ENCODE data around the gene CNRIP1. TPM values are rescaled to one million over a fixed set of nuclear protein-coding genes. Genes with fewer than 3 reads are reported as not detected.
A peak's percentile ranks its signal among the peaks of the same experiment; 100 is the strongest.

Gene CNRIP1
- total RNA-seq, 1 experiment from 2014 or later: 1.4 TPM

DNA sequence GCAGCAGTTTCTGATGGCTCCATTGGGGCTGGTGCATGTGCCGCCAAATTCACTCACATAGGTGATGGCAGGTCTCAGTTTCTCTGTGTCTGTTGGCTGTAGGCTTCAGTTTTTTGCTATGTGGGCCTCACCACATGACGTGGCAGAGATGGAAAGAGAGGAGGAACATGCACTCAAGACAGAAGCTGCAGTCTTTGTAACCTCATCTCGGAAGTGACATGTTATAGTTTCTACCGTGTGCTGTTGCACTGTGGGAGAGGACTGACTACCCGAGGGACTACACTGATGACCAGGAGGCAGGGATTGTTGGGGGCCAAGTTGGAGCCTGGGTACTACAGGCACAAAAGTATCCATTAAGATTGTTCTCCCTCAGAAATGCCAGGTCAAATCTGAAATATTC, 9.2 kb upstream of the CNRIP1 start (continued):
- TF ChIP-seq, protein P1, sequence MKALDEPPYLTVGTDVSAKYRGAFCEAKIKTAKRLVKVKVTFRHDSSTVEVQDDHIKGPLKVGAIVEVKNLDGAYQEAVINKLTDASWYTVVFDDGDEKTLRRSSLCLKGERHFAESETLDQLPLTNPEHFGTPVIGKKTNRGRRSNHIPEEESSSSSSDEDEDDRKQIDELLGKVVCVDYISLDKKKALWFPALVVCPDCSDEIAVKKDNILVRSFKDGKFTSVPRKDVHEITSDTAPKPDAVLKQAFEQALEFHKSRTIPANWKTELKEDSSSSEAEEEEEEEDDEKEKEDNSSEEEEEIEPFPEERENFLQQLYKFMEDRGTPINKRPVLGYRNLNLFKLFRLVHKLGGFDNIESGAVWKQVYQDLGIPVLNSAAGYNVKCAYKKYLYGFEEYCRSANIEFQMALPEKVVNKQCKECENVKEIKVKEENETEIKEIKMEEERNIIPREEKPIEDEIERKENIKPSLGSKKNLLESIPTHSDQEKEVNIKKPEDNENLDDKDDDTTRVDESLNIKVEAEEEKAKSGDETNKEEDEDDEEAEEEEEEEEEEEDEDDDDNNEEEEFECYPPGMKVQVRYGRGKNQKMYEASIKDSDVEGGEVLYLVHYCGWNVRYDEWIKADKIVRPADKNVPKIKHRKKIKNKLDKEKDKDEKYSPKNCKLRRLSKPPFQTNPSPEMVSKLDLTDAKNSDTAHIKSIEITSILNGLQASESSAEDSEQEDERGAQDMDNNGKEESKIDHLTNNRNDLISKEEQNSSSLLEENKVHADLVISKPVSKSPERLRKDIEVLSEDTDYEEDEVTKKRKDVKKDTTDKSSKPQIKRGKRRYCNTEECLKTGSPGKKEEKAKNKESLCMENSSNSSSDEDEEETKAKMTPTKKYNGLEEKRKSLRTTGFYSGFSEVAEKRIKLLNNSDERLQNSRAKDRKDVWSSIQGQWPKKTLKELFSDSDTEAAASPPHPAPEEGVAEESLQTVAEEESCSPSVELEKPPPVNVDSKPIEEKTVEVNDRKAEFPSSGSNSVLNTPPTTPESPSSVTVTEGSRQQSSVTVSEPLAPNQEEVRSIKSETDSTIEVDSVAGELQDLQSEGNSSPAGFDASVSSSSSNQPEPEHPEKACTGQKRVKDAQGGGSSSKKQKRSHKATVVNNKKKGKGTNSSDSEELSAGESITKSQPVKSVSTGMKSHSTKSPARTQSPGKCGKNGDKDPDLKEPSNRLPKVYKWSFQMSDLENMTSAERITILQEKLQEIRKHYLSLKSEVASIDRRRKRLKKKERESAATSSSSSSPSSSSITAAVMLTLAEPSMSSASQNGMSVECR (CRISPR knock-in tag; IDR thresholded peaks at IDR 0.05; ENCODE audit: borderline replicate concordance): no peak
- TF ChIP-seq FOXK1 (CRISPR knock-in tag; IDR thresholded peaks at IDR 0.05): no peak
- TF ChIP-seq ZNF317 (CRISPR knock-in tag; IDR thresholded peaks at IDR 0.05; ENCODE audit: borderline replicate concordance, low read depth): no peak
- TF ChIP-seq ZNF416 (CRISPR knock-in tag; IDR thresholded peaks at IDR 0.05): no peak
- TF ChIP-seq, protein P2, sequence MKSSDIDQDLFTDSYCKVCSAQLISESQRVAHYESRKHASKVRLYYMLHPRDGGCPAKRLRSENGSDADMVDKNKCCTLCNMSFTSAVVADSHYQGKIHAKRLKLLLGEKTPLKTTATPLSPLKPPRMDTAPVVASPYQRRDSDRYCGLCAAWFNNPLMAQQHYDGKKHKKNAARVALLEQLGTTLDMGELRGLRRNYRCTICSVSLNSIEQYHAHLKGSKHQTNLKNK (CRISPR knock-in tag; IDR thresholded peaks at IDR 0.05): no peak
- no peak for TF ChIP-seq ZNF425 (CRISPR knock-in tag; conservative IDR thresholded peaks at IDR 0.05)

DNA sequence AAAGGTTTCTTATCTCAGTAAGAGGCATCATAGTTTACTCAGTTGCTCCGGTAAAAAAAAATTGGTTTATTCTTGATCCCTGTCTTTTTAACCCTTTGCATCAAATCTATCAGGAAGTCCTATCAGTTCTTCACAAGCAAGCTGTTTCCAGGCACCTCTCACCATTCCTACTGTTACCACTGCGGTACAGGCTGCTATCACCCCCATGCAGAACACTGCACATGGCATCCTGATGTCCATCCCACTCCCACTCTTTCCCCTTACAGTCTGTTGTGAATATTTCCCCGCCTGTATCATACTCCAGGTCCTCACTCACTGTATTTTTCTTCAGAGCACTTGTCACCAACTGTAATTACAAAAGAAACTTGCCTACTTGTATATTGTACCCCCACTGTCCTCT, 5.3 kb upstream of the CNRIP1 start:
- DNase-seq (ENCODE audit: low spot score): no peak
- no peak overlapping the region for H3K27ac Mint-ChIP-seq
- no peaks in the 10 kb centered on the region for H3K36me3 Mint-ChIP-seq
- ChIA-PET POLR2A (no interaction called here), CTCF (interaction anchor here (1.5 kb wide), 1 partner anchor 33 kb away, joined by 3 read pairs; no protein-coding TSS in a partner anchor)
- ATAC-seq: no peak
- no peak overlapping the region for H3K4me3 Mint-ChIP-seq
- no peaks in the 10 kb centered on the region for H3K9me3 Mint-ChIP-seq
- H3K27me3 Mint-ChIP-seq (ENCODE audit: low read depth): peaks cover 25% of the 10 kb centered on the region
- TF ChIP-seq EMX1 (CRISPR knock-in tag; IDR thresholded peaks at IDR 0.05): no peak
- no peak for TF ChIP-seq GRHL2 (CRISPR knock-in tag; IDR thresholded peaks at IDR 0.05; ENCODE audit: insufficient replicate concordance, severe bottlenecking)
- TF ChIP-seq, protein P3, sequence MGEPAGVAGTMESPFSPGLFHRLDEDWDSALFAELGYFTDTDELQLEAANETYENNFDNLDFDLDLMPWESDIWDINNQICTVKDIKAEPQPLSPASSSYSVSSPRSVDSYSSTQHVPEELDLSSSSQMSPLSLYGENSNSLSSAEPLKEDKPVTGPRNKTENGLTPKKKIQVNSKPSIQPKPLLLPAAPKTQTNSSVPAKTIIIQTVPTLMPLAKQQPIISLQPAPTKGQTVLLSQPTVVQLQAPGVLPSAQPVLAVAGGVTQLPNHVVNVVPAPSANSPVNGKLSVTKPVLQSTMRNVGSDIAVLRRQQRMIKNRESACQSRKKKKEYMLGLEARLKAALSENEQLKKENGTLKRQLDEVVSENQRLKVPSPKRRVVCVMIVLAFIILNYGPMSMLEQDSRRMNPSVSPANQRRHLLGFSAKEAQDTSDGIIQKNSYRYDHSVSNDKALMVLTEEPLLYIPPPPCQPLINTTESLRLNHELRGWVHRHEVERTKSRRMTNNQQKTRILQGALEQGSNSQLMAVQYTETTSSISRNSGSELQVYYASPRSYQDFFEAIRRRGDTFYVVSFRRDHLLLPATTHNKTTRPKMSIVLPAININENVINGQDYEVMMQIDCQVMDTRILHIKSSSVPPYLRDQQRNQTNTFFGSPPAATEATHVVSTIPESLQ (CRISPR knock-in tag; IDR thresholded peaks at IDR 0.05): no peak
- peaks cover 3% of the 10 kb centered on the region; the same call in 1 of the 2 replicates for H3K4me1 Mint-ChIP-seq

GRCh38 chr2:68320118-68320641, 431 bp upstream of the CNRIP1 start:
- H3K27me3 Mint-ChIP-seq (ENCODE audit: low read depth): peaks cover 68% of the 10 kb centered on the region
- POLR2A ChIA-PET: no interaction called here
- H3K36me3 Mint-ChIP-seq: no peaks in the 10 kb centered on the region
- H3K9me3 Mint-ChIP-seq: no peaks in the 10 kb centered on the region
- CTCF ChIA-PET: interaction anchor here (0.6 to 2.2 kb wide), 9 partner anchors 28 to 402 kb away, joined by 3 to 15 read pairs (median 5); partner anchors contain the start of gene PPP3R1
- ATAC-seq: peak; percentile 62
- 0 out of 2 replicates have a peak, but pooled peaks have one; percentile 16 for TF ChIP-seq MAX (CRISPR knock-in tag; IDR thresholded peaks at IDR 0.05)
- no peak for TF ChIP-seq ZNF232 (CRISPR knock-in tag; IDR thresholded peaks at IDR 0.05)
- TF ChIP-seq NFE2L1 (CRISPR knock-in tag; IDR thresholded peaks at IDR 0.05): 0 out of 2 replicates have a peak, but pooled peaks have one; percentile 62
- TF ChIP-seq E2F1 (CRISPR knock-in tag; IDR thresholded peaks at IDR 0.05): no peak
- TF ChIP-seq FOXP4 (CRISPR knock-in tag; IDR thresholded peaks at IDR 0.05): 0 out of 2 replicates have a peak, but pooled peaks have one; percentile 28
- TF ChIP-seq MXD4 (CRISPR knock-in tag; IDR thresholded peaks at IDR 0.05; ENCODE audit: borderline replicate concordance): no peak
- peaks cover 12% of the 10 kb centered on the region for H3K4me1 Mint-ChIP-seq
- peak; percentile 59 for DNase-seq (ENCODE audit: low spot score)
- peak overlapping the region; percentile 78 for H3K4me3 Mint-ChIP-seq
- no peak overlapping the region for H3K27ac Mint-ChIP-seq
